GM12891 (cell line): ENCODE data around the gene CGAS.
"Not testable (repeated sequence)": the region's sequence is repeated elsewhere in the genome, so short reads cannot be mapped to it uniquely, and the experiment has no call there.

ENCODE experiments used
- DNase-seq: peaks from one replicate; pipeline ENCODE4 v3.0.0; 2011; ENCODE audit warnings: low spot score; ENCODE audit not compliant: insufficient read length
- FAIRE-seq: peaks from 2 replicates; lab custom pipeline; 2011; peaks lifted over from hg19 to GRCh38; lab: Jason Lieb, UNC
- PAX5 ChIP-seq: IDR thresholded peaks from 2 replicates; pipeline ENCODE4 v1.6.1; 2011; ENCODE audit warnings: low read length, moderate library complexity, mild to moderate bottlenecking; ENCODE audit not compliant: insufficient read depth, severe bottlenecking
- POLR2A ChIP-seq: IDR thresholded peaks from 2 replicates; pipeline ENCODE4 v1.6.1; 2011; ENCODE audit warnings: low read depth, low read length, control low read depth
- POLR2AphosphoS5 ChIP-seq: IDR thresholded peaks from 2 replicates; pipeline ENCODE4 v1.6.1; 2011; ENCODE audit warnings: low read depth, low read length, control low read depth
- POU2F2 ChIP-seq: IDR thresholded peaks from 2 replicates; pipeline ENCODE4 v1.6.1; 2011; ENCODE audit warnings: low read depth, mild to moderate bottlenecking, control low read depth, low read length, moderate library complexity
- SPI1 ChIP-seq: IDR thresholded peaks from 2 replicates; pipeline ENCODE4 v1.6.1; 2011; ENCODE audit warnings: low read depth, low read length, control low read depth
- TAF1 ChIP-seq: IDR thresholded peaks from 2 replicates; pipeline ENCODE4 v1.6.1; 2011; ENCODE audit warnings: low read depth, low read length, control low read depth

CGAS gene

DNA sequence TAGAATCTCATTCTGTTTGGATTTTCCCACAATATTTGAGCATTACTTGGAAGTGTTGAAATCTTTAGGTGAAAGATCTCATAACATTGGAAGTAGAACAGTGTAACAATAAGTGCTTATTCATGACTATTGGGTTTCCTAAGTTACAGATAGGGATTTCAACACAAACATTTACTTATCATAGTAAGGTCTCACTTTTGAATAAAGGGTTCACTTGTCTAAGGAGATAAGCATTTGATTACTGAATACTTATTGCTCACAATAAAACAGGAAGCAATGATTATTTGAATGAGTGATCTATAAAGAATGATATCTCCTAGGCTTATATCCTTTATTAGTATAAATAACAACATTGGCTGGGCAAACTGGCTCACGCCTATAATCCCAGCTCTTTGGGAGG lies 42.7 kb downstream of the CGAS start:
- no peak for DNase-seq
- TF ChIP-seq TAF1 (no peak), POLR2AphosphoS5 (no peak), POU2F2 (no peak), PAX5 (no peak), SPI1 (no peak), POLR2A (no peak)
- FAIRE-seq: no peak

DNA sequence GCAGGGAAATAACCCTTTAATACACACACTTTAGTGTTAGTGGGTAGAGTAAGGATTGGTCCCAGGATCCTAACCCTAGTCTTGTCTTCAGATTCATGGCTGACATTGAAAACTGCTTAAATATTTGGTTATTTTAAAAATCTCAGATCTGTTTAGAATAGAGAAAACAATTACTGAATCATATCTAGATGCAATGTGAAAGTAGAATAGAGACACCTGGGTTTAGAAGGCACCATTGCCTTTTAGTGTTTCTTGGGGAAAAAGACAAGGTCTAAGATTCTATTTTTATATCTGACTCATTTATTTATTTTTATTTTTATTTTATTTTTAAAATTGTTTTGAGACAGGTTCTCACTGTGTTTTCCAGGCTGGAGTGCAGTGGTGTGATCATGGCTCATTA lies 51.4 kb downstream of the CGAS start:
- no peak for TF ChIP-seq POLR2AphosphoS5
- TF ChIP-seq PAX5: no peak
- no peak for TF ChIP-seq POU2F2
- TF ChIP-seq POLR2A: no peak
- no peak for TF ChIP-seq SPI1
- no peak for TF ChIP-seq TAF1
- FAIRE-seq (no peak), DNase-seq (no peak)

DNA sequence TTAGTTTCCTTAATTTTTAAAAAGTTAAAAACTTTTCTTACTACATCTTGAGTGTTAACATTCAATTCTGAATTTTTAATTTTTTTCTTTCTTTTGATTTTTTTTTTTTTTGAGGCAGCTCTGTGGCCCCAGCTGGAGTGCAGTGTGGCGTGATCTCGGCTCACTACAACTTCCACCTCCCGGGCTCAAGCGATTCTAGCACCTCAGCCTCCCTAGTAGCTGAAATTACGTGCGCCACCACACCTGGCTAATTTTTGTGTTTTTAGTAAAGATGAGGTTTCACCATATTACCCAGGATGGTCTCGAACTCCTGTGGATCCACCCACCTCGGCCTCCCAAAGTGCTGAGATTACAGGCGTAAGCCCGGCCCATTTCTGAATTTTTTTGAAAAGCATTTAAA lies 56.2 kb downstream of the CGAS start:
- TF ChIP-seq POLR2A (no peak), TAF1 (no peak), PAX5 (no peak), POU2F2 (no peak), SPI1 (no peak), POLR2AphosphoS5 (no peak)
- FAIRE-seq (no peak), DNase-seq (no peak)

GRCh38 chr6:73394577-73395354 lies 57.3 kb downstream of the CGAS start, which contains the start of gene DDX43:
TSS of gene DDX43 (plus strand) at chr6:73394828. CDS start at chr6:73394906, 78 bp downstream.
- FAIRE-seq: no peak
- TF ChIP-seq TAF1: no peak
- TF ChIP-seq SPI1: no peak
- no peak for TF ChIP-seq POLR2A
- TF ChIP-seq POLR2AphosphoS5: no peak
- TF ChIP-seq POU2F2: no peak
- TF ChIP-seq PAX5: no peak
- DNase-seq: no peak

DNA sequence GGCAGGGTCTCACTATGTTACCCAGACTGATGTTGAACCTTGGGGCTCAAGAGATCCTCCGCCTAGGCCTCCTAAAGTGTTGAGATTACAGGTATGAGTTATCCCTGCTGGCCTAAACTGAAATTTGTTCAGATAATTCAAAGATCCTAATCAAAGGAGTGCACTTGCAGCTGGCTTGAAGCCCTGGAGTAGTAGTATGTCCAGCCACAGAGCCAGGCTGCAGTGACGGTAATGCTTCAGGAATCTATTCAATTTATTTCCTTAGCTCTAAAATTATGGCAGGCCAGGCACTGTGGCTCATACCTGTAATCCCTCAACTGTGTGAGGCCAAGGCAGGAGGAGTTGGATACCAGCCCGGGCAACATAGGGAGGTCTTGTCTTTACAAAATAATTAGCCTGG lies 58.8 kb downstream of the CGAS start:
- DNase-seq (no peak), FAIRE-seq (no peak)
- TF ChIP-seq POU2F2 (no peak), SPI1 (no peak)

DNA sequence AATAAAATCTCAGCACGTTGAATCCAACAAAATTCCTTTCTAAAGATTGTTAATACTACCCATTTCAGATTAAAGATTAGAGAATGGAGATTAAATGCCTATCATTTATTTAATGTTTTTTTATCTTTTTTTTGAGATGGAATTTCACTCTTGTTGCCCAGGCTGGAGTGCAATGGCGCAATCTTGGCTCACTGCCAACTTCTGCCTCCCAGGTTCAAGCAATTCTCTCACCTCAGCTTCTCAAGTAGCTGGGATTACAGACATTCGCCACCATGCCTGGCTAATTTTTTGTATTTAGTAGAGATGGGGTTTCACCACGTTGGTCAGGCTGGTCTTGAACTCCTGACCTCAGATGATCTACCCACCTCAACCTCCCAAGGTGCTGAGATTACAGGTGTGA lies 59.9 kb downstream of the CGAS start:
- FAIRE-seq, DNase-seq: not testable (repeated sequence)

- DNase-seq (no peak), FAIRE-seq (no peak)
These were observed 60.4 kb downstream of the CGAS start for GRCh38 chr6:73391675-73392074.

DNA sequence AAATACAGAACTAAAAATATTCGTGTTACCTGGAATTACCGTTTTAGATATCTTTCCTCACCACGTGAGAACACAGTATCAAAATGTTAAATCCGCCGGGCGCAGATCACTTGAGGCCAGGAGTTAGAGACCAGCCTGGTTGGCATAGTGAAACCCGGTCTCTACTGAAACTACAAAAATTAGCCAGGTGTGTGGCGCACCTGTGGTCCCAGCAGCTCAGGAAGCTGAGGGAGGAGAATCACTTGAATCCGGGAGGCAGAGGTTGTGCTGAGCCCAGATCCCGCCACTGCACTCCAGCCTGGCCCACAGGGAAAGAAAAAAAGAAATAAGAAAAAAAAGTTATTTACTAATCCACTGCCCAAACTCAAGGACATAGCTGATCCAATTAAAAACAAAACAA lies 62.2 kb downstream of the CGAS start:
- DNase-seq: no peak
- TF ChIP-seq POU2F2: no peak
- no peak for TF ChIP-seq PAX5
- TF ChIP-seq TAF1: no peak
- no peak for TF ChIP-seq SPI1
- TF ChIP-seq POLR2AphosphoS5: no peak
- TF ChIP-seq POLR2A: no peak

More at GRCh38 chr6:73391675-73392074, 60.4 kb downstream of the CGAS start:
- no peak for TF ChIP-seq PAX5
- TF ChIP-seq POU2F2: no peak
- no peak for TF ChIP-seq TAF1
- no peak for TF ChIP-seq SPI1
- TF ChIP-seq POLR2A: no peak
- TF ChIP-seq POLR2AphosphoS5: no peak

DNA sequence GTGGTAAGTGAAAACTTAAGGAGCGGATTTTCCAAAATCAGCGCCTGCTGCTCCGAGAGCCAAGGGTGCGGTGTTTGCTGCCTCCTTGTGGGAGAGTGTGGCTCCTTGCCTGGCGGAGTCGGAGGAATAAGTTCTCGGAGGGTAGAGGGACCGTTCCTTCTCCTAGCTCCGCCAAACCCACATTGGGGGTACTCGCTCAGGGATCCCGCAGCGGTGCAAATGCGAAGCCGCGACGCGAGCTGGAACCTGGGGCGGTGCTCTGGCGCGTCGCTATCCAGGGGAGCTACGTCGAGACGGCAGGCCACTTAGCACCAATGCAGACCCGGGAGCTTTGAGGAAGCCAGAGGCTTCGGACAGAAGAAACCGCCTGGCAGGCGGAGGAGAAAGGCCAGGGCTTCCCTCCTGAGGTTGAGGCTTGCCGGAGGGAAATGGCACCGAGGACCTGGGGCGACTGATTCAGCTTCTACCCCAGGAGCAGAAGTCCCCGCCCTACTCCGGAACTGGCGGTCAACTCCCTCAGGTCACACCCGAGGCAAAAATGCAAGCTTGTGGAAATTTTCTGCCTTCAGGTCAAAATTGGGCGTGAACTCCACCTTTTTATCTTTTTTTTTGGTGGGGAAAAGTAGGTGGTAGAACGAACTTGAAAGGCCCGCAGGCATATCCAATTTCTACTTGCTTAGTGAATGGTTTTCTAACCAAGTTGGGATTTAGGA lies 63.1 kb downstream of the CGAS start:
- TF ChIP-seq SPI1 (peak; percentile 21; the same call in 1 of the 2 replicates), POLR2A (no peak)
- peak; percentile 59 for DNase-seq
- FAIRE-seq: peak; percentile 76

More for the DNA sequence above, 62.2 kb downstream of the CGAS start:
- FAIRE-seq: no peak

DNA sequence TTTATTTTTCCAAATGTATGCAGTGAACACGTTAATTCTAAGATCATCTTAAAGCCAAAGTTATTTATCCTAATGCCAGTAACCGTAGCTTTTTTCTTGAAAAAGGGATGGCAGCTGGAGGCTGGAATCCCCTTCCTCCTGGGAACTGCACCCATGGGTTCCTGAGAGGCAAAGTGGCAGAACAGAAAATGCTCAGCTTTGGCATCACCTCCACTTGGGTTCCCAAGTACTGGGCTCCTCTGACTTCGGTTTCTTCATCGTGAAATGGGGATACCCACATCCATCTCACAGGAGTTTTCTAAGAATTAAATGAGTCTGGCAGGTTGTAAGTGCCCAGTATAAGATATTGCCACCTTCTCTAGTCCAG lies 63.7 kb downstream of the CGAS start:
- TF ChIP-seq POLR2A: no peak
- TF ChIP-seq POU2F2: no peak
- TF ChIP-seq POLR2AphosphoS5: no peak
- no peak for TF ChIP-seq PAX5
- no peak for TF ChIP-seq TAF1
- TF ChIP-seq SPI1: no peak
- FAIRE-seq: peak; percentile 23
- DNase-seq: no peak
